H9 (cell line): ENCODE data around the gene CDYL2. TPM values are rescaled to one million over a fixed set of nuclear protein-coding genes. Genes with fewer than 3 reads are reported as not detected.

Experiments used
- DNase-seq: peaks from one replicate; pipeline ENCODE4 v3.0.0-alpha.2; 2017
- H2AFZ ChIP-seq: one replicate; pipeline ENCODE4 v1.6.1; 2013; ENCODE audit warnings: mild to moderate bottlenecking, low read length, control low read depth, moderate library complexity
- H2AK5ac ChIP-seq: 2 replicates; pipeline ENCODE4 v1.6.1; 2013; ENCODE audit warnings: low read length, control low read depth, mixed read lengths; ENCODE audit not compliant: insufficient read length
- H2BK120ac ChIP-seq: one replicate; pipeline ENCODE4 v1.6.1; 2013; ENCODE audit warnings: low read depth, mild to moderate bottlenecking, low read length, control low read depth, inconsistent platforms; ENCODE audit not compliant: poor library complexity, severe bottlenecking
- H2BK12ac ChIP-seq: 2 replicates; pipeline ENCODE4 v1.6.1; 2013; ENCODE audit warnings: low read length, control low read depth, mixed read lengths, low read depth; ENCODE audit not compliant: insufficient read length
- H2BK15ac ChIP-seq: 2 replicates; pipeline ENCODE4 v1.6.1; 2013; ENCODE audit warnings: low read depth, low read length, control low read depth
- H2BK20ac ChIP-seq: one replicate; pipeline ENCODE4 v1.6.1; 2013; ENCODE audit warnings: low read depth, mild to moderate bottlenecking, low read length, control low read depth, inconsistent platforms; ENCODE audit not compliant: poor library complexity, severe bottlenecking
- H2BK5ac ChIP-seq: 2 replicates; pipeline ENCODE4 v1.6.1; 2013; ENCODE audit warnings: low read length, control low read depth, mixed read lengths; ENCODE audit not compliant: insufficient read length
- H3K14ac ChIP-seq: 2 replicates; pipeline ENCODE4 v1.6.1; 2013; ENCODE audit warnings: low read length, control low read depth; ENCODE audit not compliant: insufficient read depth
- H3K18ac ChIP-seq: 2 replicates; pipeline ENCODE4 v1.6.1; 2013; ENCODE audit warnings: low read depth, mild to moderate bottlenecking, mixed read lengths, low read length, control low read depth; ENCODE audit not compliant: insufficient read length
- H3K23ac ChIP-seq: 2 replicates; pipeline ENCODE4 v1.6.1; 2013; ENCODE audit warnings: low read length, control low read depth, mixed read lengths, low read depth; ENCODE audit not compliant: insufficient read length
- H3K23me2 ChIP-seq: 2 replicates; pipeline ENCODE4 v1.6.1; 2013; ENCODE audit warnings: low read depth, mild to moderate bottlenecking, mixed read lengths, low read length, control low read depth; ENCODE audit not compliant: insufficient read length, poor library complexity, severe bottlenecking
- H3K27ac ChIP-seq: 2 replicates; pipeline ENCODE4 v1.5.1; 2013; ENCODE audit warnings: low read length, control low read depth, mixed read lengths, low read depth; ENCODE audit not compliant: insufficient read length
- H3K27me3 ChIP-seq: 2 replicates; pipeline ENCODE4 v1.6.1; 2013; ENCODE audit warnings: low read length, control low read depth, inconsistent platforms; ENCODE audit not compliant: insufficient read depth
- H3K4ac ChIP-seq: 2 replicates; pipeline ENCODE4 v1.6.1; 2013; ENCODE audit warnings: low read depth, mild to moderate bottlenecking, control low read depth, inconsistent platforms, low read length, moderate library complexity
- H3K4me1 ChIP-seq: 2 replicates; pipeline ENCODE4 v1.6.1; 2013; ENCODE audit warnings: low read length, control low read depth, inconsistent platforms; ENCODE audit not compliant: insufficient read depth
- H3K4me2 ChIP-seq: 2 replicates; pipeline ENCODE4 v1.6.1; 2013; ENCODE audit warnings: low read length, control low read depth, mixed read lengths; ENCODE audit not compliant: insufficient read length, insufficient read depth
- H3K56ac ChIP-seq: 2 replicates; pipeline ENCODE4 v1.6.1; 2013; ENCODE audit warnings: low read depth, mild to moderate bottlenecking, mixed read lengths, low read length, control low read depth; ENCODE audit not compliant: insufficient read length
- H3K79me1 ChIP-seq: 2 replicates; pipeline ENCODE4 v1.6.1; 2013; ENCODE audit warnings: low read depth, mild to moderate bottlenecking, moderate library complexity, low read length, control low read depth, inconsistent platforms; ENCODE audit not compliant: insufficient read depth, poor library complexity, severe bottlenecking
- H3K79me2 ChIP-seq: 2 replicates; pipeline ENCODE4 v1.6.1; 2013; ENCODE audit warnings: low read length, control low read depth, inconsistent platforms; ENCODE audit not compliant: insufficient read depth
- H3K9ac ChIP-seq: 2 replicates; pipeline ENCODE4 v1.6.1; 2013; ENCODE audit warnings: low read length, control low read depth, mixed read lengths; ENCODE audit not compliant: insufficient read length; ENCODE audit errors: extremely low read depth
- H3K9me3 ChIP-seq: one replicate; pipeline ENCODE4 v1.6.1; 2013; ENCODE audit warnings: low read depth, low read length, inconsistent platforms; ENCODE audit not compliant: control insufficient read depth
- H3T11ph ChIP-seq: one replicate; pipeline ENCODE4 v1.6.1; 2013; ENCODE audit warnings: mild to moderate bottlenecking, low read length, control low read depth, inconsistent platforms
- H4K20me1 ChIP-seq: one replicate; pipeline ENCODE4 v1.6.1; 2013; ENCODE audit not compliant: control insufficient read depth, insufficient read length, insufficient read depth
- H4K5ac ChIP-seq: 2 replicates; pipeline ENCODE4 v1.6.1; 2013; ENCODE audit warnings: low read depth, mild to moderate bottlenecking, mixed read lengths, low read length, control low read depth; ENCODE audit not compliant: insufficient read length
- H4K8ac ChIP-seq: replicated peaks from 2 replicates; pipeline ENCODE4 v1.6.1; 2013; ENCODE audit warnings: low read length, control low read depth, mixed read lengths, low read depth; ENCODE audit not compliant: insufficient read length
- H4K91ac ChIP-seq: 2 replicates; pipeline ENCODE4 v1.6.1; 2013; ENCODE audit warnings: low read depth, mild to moderate bottlenecking, moderate library complexity, mixed read lengths, low read length, control low read depth; ENCODE audit not compliant: insufficient read length
- H3K27ac Mint-ChIP-seq, 3 experiments: 2 replicates in 2 of 3; 3 replicates in 1 of 3; pipeline ENCODE4 v1.8.0; 2020 to 2021; ENCODE audit warnings: mixed read lengths in 3 of 3, mild to moderate bottlenecking in 1 of 3, moderate library complexity in 1 of 3
- H3K27me3 Mint-ChIP-seq: 2 replicates; pipeline ENCODE4 v1.8.0; 2021; ENCODE audit warnings: low read depth, mild to moderate bottlenecking, moderate library complexity, mixed read lengths
- H3K36me3 Mint-ChIP-seq, 3 experiments: 2 replicates in 2 of 3; 3 replicates in 1 of 3; pipeline ENCODE4 v1.8.0; 2020 to 2021; ENCODE audit warnings: low read depth in 3 of 3, mixed read lengths in 3 of 3; ENCODE audit not compliant: insufficient read depth in 1 of 3
- H3K4me1 Mint-ChIP-seq, 2 experiments: 2 replicates each; pipeline ENCODE4 v1.8.0; 2020; ENCODE audit warnings: mixed read lengths in 2 of 2
- H3K4me3 Mint-ChIP-seq, 2 experiments: 2 replicates in 1 of 2; 3 replicates in 1 of 2; pipeline ENCODE4 v1.8.0; 2020 to 2021; ENCODE audit warnings: mild to moderate bottlenecking in 2 of 2, mixed read lengths in 2 of 2, moderate library complexity in 1 of 2
- H3K9me3 Mint-ChIP-seq, 2 experiments: 2 replicates in 1 of 2; 3 replicates in 1 of 2; pipeline ENCODE4 v1.8.0; 2020; ENCODE audit warnings: mild to moderate bottlenecking in 2 of 2, mixed read lengths in 2 of 2, moderate library complexity in 1 of 2
- CTCF ChIP-seq: fragments of 200-600 bp; sonication (generic); conservative IDR thresholded peaks from 3 replicates; pipeline ENCODE4 v1.8.0; 2021; ENCODE audit warnings: antibody characterized with exemption, mild to moderate bottlenecking
- WGBS: extraction: QIAGEN DNeasy Blood & Tissue Kit; methylation state at CpG from one replicate; pipeline ENCODE4 v1.1.7; 2013; ENCODE audit warnings: missing lambda C conversion rate, low lambda C conversion rate, mixed read lengths; ENCODE audit not compliant: insufficient read length; ENCODE audit errors: extremely low coverage; 5-methylcytosine and 5-hydroxymethylcytosine counted together
- total RNA-seq: library from RNA; stranded (reverse); gene quantifications from 2 replicates; pipeline ENCODE4 v1.2.1, GENCODE V29; 2021

CDYL2 gene
- total RNA-seq, 1 experiment from 2014 or later: 4.2 TPM

- Histone ChIP-seq H3K14ac (no peak overlapping the region), H2BK20ac (no peak overlapping the region), H3K79me2 (0 out of 2 replicates have a peak, but pooled peaks cover 3% of the 10 kb centered on the region), H2BK5ac (no peak overlapping the region), H3K23ac (no peak overlapping the region), H3T11ph (no peak overlapping the region), H2AFZ (no peak overlapping the region), H3K9ac (no peak overlapping the region), H4K8ac (no peak overlapping the region), H2BK12ac (no peak overlapping the region), H3K27ac (no peak overlapping the region), H3K18ac (no peak overlapping the region), H2BK120ac (no peak overlapping the region), H3K9me3 (no peaks in the 10 kb centered on the region), H3K4ac (no peak overlapping the region), H4K20me1 (no peaks in the 10 kb centered on the region), H3K23me2 (no peaks in the 10 kb centered on the region), H3K79me1 (no peaks in the 10 kb centered on the region), H3K4me1 (no peaks in the 10 kb centered on the region), H4K5ac (no peak overlapping the region), H2BK15ac (no peak overlapping the region), H3K27me3 (no peaks in the 10 kb centered on the region), H4K91ac (no peak overlapping the region), H3K56ac (no peak overlapping the region), H2AK5ac (no peak overlapping the region), H3K4me2 (no peak overlapping the region)
- no peaks in the 10 kb centered on the region for H3K4me1 Mint-ChIP-seq
- H3K36me3 Mint-ChIP-seq: peaks cover 2 to 11% (median 7%) of the 10 kb centered on the region in 3 experiments; a peak in 3 of 7 replicates
- peaks cover 21 to 31% of the 10 kb centered on the region in 2 experiments for H3K9me3 Mint-ChIP-seq
- H3K4me3 Mint-ChIP-seq: no peak overlapping the region
- peaks cover 9% of the 10 kb centered on the region for H3K27me3 Mint-ChIP-seq
- no CpG with 5 or more reads among the region's 9 CpGs for WGBS
- H3K27ac Mint-ChIP-seq: no peak overlapping the region
- DNase-seq: no peak
- TF ChIP-seq CTCF: no peak
These were observed 78.7 kb downstream of the CDYL2 start for GRCh38 chr16:80725566-80726162.
